HG02870 (cell line): ENCODE data around the gene MRPS16.

Experiments
- ATAC-seq: cut with Tn5 transposase; IDR thresholded peaks from one replicate; pipeline ENCODE4 v1.9.1; 2021; ENCODE audit warnings: mild to moderate bottlenecking, moderate library complexity; ENCODE audit not compliant: unreplicated experiment

The MRPS16 gene

DNA sequence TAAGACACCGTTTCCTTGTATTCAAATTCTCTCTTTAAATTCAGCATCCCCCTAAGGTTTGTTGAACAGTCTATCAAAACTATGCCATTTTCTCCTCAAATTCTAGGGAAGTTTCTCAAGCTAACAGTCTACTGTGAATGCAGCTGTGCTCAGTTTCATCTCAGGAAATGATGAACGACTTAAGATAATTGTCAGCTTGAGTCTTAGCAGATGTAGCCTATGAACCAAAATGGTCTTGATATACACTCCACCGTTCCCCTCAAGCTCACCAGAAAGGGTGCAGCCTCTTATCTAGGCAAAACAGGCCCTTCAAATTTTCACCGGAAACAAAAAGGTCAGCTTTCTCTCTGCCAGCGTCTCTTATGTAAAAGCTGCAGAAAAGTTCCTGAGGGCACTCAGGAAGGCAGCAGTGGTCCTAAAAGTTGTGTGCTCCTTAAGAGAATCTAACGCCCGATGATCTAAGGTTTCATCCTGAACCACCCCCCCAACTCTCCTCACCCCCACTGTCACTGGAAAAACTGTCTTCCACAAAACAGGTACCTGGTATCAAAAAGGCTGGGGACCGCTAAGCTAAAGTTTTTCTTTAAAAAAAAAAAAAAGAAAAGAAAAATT, 7.5 kb downstream of the MRPS16 start:
- no peak for ATAC-seq

DNA sequence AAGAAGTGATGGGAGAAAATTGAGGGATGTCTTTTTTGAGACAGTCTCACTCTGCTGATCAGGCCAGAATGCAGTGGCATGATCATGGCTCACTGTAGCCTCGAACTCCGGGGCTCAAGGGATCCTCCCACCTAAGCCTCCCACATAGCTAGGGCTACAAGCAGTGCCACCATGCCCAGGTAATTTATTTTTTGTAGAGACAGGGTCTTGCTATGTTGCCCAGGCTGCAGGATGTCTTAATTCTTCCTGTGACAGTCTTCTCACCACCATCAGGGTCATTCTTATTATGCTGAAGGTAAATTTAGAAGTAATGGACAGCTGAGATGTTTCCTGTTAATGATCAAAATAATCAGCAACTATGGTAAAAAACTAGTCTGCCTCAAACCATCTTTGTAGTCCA, 12.5 kb downstream of the MRPS16 start:
- no peak for ATAC-seq

DNA sequence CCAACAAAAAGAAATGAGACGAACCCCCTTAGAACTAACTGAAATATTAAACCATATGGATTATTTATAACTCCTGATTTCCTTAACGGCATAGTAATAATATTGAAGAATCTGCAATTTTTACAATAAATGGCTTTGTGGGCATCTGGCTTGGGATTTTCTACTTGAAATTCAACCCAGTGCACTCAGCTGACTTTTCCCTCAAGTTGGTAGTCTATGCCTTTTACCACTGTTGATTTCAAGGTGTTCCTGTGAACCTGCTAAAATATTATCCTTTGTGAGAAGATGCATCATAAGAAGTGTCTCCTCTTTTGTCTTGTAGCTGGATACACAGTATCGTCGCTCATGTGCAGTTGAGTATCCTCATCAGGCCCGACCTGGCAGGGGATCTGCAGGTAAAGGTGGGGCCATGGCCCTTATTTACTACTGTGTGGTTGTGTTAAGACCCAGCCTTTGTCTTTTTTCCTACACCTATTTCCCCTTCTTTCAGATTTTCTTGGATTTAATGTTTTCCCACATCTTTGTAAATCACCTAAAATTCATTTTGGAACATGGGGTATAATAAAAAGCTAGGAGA, 13.4 kb downstream of the MRPS16 start:
- no peak for ATAC-seq

DNA sequence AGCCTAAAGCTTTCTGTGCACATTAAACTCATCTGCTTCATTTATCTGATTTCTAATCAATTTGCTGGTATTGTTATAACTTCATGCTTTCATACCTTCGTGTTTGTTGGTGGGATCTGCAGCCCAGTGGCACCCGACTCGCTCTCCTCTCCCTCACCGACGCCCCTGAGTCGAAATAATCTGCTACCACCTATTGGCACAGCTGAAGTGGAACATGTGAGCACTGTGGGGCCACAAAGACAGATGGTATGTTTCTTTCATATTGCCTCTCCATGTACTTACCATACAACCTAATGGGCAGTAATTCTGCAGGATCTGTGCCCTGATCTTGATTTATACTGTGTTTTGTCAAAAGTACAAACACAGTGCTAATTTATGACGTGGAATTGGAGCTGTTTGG, 17.7 kb downstream of the MRPS16 start:
- no peak for ATAC-seq

DNA sequence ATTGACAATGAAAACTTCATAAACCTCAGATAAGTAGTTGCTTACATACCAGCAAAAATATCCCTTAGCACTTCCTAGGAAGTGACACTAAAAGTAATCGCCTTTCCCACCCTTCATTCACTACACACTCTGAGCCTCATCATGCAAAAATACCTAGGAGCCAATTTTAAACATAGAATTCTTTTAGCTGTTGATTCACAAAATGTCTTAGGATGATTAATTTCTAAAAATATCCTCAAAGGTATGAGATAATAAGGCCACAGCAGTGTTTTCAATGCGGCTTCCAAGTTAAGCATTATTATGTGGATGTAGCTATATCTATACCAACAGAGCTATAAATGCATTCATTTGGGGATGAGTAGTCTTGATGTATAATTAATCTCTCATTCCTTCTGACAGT, 18.6 kb downstream of the MRPS16 start:
- no peak for ATAC-seq

DNA sequence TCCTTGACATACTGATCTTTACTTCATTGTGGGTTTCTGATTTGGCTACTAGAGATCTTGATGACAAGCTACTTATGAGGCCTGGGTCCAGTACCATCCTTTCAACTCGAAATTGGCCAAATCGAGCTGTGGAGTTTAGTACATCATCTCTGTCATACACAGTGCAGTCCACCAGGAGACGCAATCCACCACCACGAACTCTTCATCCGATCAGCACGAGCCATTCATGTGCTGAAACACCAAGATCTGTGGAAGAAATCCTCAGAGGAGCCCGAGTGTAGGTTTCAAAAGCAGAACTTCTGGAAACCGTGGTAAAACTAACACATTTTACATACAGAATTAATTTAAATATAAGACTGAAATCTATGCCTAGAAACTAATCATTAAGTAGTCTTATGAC, 19.6 kb downstream of the MRPS16 start:
- no peak for ATAC-seq

DNA sequence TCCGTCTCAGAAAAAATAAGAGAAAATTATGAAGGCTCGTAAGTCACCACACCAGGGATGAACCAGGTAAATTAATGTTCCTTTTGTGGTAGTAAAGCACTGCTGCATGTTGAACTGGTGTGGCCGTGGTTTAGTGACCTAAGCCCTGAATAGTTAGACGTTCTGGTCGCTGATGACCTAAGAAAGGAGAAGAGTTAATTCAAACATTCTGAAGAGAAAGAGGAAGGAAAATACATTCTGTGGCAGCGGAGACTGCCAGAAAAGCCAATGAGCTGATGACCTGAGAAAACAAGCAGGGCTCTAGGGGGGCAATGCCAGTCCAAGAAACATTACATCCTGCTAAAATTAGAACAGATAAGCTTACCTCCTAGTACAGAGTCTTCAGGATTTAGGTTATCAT, 22.9 kb downstream of the MRPS16 start:
- ATAC-seq: no peak

DNA sequence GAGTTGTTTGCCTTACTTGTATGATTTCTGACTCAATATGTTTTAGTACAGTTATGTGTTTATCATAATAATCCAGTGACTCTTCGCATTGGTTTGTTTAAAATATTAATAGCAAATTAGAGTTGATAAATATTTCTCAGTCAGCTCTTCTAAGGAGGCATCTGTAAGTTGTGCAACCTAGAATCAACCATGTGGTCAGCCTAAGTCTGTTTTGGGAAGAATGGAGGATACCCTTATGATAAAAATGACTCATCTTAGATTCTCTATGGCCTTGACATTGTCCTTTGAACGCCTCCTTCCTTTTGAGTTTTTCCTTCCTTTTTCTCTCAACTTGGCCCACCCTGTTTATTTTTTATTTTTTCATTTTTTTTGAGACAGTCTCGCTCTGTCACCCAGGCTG, 24.2 kb downstream of the MRPS16 start:
- no peak for ATAC-seq

DNA sequence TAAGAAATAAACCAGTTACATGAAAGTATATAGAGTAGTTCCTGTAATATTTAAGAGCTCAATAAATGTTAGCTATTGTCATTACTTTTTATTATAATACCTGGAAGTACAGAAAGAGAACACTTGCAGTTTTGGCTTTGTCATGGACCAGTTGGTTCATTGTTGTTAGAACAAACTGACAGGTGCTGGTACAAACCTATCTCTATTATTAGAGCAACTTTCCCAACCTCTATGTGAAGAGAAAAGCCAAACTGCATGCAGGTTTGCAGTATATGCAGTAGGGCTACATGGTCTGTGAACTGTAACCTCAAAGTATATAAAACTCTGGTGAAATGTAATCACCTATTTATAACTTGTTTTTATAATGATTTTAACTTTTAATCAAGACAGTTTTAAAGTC, 25.8 kb downstream of the MRPS16 start:
- no peak for ATAC-seq

DNA sequence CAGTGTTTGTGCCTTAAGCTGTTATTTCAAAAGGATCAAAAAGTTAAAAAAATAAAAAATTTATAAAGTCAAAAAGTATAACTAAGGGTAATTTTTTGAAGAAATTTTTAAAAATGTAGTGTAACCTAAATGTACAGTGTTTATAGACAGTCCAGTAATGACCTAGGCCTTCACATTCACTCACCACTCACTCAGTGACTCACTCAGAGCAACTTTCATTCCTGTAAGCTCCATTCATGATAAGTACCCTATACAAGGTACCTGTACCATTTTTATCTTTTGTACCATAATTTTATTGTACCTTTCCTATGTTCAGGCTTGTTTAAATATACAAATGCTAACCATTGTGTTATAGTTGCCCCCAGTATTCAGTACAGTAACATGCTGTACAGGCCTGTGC, 26.9 kb downstream of the MRPS16 start:
- no peak for ATAC-seq

DNA sequence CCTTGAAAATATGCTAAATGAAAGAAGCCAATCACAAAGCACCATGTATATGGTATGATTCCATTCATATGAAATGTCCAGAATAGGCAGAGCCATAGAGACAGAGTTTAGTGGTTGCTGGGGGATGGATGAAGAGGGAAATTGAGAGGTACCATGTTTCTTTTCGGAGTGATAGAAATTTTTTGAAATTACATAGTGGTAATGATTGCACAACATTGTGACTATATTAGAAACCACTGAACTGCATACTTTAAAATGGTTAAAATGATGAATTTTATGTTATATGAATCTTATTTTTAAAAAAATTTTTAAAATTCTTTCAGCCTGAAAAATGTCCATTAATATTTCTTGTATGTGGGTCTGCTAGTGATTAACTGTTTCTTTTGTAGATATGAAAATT, 31.5 kb downstream of the MRPS16 start:
- no peak for ATAC-seq

DNA sequence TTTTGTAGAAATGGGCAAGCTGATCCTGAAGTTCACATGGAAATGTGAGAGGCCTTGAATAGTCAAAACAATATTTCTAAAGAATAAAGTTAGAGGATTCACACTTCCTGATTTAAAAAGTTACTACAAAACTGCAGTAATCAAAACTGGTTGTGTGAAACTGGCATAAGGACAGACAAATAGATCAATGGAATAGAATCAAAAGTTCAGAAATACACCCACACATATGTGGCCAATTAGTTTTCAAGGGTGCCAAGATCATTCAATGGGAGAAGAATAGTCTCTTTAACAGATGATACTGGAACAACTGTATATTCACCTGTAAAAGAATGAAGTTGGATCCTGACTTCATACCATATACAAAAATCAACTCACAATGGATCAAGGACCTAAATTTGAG, 33.1 kb downstream of the MRPS16 start:
- ATAC-seq: no peak

DNA sequence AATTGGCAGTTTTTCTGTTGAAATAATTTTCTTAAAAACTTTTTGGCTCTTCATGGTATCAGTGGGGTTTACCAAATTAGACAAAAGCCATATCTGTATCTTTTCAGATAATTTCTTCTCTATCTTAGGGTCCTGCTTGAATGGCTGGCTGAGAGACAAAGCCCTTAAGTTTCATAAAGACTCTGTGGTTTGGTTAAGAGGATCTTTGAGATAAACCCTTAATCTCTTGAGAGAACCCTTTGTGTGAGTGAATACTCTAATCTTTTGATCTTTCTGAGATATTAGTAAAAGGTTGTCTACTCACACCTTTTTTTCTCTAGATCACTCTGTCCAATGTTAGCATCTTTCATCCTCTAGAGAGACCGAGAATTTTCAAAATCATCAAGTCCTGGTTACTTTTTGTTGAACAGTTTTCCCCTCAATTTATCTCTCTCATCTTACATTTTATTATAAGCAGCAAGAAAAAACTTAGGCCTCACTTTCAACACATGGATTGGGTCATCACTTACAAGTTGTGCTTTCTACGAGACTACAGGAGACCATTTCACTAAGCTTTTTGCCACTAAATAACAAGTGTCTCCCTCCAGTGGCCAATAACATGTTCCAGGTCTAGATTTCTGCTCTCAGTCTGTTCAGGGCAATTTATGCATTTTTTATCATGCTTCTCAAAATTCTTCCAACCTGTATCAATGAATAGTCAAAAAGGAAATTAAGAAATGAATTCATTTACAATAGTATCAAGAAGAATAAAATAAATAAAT, 33.8 kb downstream of the MRPS16 start:
- ATAC-seq: no peak

DNA sequence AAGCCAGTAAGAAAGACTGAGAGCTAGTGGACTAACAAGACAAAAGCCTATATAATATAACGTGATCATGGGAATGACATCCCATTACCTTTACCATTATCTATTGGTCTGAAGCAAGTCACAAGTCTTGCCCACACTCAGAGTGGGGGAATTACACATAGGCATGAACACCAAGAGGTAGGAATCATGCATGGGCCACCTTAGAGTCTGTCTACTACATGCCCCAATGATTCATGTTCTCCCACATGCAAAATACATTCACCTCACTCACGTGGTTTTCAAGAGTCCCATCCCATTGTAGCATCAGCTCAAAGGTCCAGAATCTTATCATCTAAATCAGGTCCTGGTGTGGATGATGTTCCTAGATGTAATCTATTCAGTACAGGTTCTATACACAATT, 34.8 kb downstream of the MRPS16 start:
- no peak for ATAC-seq

DNA sequence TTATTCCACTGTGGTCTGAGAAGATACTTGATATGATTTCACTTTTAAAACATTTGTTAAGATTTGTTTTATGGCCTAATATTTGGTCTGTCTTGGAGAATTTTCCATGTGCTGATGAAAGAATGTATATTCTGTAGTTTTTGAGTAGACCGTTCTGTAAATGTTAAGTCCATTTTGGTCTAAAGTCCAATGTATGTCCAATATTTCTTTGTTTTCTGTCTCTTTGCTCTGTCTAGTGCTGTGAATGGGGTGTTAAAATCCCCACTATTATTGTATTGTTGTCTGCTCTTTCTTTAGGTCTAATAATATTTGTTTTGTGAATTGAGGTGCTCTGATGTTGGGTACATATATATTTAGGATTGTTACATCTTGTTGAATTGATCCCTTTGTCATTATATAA, 36.7 kb downstream of the MRPS16 start:
- ATAC-seq: no peak

DNA sequence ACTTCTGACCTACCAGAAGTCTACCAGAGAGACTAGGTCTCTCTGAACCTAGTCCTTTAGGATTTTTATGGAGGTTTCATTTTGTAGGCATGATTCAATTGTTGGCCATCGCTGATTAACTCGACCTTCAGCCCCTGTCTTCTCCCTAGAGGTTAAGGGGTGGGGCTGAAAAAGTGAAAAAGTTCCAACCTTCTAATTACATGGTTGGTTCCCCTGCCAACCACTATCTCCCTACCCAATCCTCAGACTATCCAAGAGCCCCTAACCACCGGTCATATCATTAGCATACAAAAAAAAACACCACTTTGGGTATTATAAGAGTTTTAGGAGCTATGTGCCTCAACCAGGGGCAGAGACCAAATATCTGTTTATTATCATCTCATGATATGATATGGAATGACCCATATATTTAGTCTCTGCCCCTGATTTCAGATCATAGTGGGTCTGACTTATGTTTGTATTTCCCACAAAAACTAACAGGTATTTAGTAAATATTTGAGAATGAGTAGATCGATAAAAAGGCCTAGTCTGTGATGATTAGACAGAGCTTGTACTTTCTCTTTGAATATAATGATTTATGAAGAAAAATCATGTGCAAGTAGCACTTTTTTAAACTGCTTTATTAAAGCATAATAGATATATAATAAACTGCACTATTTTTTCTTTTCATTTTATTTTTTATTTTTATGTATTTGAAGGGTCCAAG, 41.2 kb downstream of the MRPS16 start:
- no peak for ATAC-seq

DNA sequence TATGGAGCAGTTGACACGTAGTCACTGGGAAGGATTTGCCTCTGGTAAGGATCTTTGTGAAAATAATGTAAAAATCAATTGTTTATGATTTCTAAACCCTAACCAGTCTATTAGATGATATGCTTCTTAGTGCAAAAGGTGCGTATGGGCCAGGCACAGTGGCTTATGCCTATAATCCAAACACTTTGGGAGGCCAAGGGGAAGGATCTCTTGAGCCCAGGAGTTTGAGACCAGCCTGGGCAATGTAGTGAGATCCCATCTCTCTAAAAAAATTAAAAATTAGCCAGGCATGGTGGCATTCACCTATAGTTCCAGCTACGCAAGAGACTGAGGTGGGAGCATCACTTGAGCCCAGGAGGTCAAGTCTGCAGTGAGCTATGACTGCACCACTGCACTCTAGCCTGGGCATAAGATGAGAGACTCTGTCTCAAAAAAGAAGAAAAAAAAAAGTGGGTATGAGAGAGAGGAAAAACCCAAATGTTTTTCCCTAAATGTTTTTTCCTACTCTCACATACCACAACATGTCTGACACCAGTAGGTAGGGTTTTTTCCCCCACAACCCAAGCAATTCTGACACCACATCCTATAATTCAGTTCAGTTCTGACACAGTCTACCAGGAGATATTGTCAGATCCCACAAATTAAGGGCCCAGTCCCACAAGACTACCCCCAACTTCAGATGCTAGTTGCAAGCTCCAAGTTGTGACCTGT, 41.9 kb downstream of the MRPS16 start:
- ATAC-seq: no peak

DNA sequence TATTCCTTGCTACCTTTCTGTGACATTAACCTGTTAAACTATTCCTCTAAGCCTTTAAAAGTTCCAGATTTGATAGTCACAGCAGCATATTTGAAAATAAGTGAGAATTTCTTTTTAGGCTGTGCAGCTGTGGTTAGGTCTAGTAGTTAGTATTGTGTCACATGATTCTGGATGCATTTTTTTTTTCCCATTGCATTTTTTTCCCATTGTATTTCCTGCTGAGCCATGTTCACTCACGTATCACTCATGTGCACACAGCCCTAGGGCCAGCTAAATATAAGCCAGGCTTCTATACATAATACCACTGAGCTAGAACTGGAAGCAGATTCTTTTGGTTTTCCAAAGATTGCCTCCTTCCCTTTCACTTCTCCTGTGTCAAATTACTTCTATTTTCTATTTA, 42.7 kb downstream of the MRPS16 start:
- ATAC-seq: no peak

DNA sequence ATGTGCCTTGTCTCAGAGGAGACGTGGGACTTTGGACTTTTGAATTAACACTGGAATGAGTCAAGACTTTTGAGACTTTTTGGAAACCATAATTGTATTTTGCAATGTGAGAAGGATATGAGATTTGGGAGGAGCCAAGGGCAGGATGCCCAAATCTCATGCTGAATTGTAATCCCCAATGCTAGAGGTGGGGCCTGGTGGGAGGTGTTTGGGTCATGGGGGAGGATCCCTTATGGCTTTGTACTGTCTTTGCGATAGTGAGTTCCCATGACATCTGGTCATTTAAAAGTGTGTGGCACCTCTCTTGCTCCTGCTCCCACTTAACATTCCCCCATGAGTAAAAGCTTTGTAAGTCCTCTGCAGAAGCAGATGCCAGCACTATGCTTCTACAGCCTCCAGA, 44.6 kb downstream of the MRPS16 start:
- ATAC-seq: no peak

DNA sequence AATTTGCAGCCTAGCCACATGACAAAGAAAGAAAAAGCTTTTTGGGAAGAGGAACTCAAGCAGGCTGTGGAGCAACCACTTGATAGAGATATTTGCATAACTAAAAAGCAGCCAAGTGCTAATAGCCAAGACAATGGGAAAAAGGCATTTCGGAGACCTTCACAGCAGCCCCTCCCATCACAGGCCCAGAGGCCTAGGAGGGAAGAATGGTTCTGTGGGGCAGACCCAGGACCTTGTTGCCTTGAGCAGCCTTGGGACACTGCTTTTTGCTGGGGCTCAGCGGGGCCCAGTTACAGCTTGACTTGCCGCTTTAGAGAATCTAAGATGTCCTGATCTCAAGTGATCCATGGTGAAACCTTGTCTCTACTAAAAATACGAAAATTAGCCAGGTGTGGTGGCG, 46.1 kb downstream of the MRPS16 start:
- ATAC-seq: no peak

DNA sequence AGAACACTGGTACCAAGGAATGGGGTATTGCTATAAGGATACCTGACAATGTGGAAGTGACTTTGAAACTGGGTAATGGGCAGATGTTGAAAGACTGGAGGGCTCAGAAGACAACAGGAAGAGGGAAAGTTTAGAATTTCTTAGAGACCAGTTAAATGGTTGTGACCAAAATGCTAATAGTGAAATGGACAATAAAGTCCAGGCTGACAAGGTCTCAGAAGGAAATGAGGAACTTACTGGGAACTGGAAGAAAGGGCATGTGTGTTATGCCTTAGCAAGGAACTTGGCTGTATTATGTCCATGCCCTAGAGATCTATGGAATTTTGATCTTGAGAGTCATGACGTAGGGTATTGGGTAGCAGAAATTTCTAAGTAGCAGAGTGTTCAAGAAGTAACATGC, 46.6 kb downstream of the MRPS16 start:
- ATAC-seq: no peak
